Panc1 (cell line): Measurements from ENCODE around the gene ZC2HC1B. TPM values are rescaled to one million over a fixed set of nuclear protein-coding genes. Genes with fewer than 3 reads are reported as not detected.

Experiments used
- ATAC-seq: fragments of 200-7000 bp; cut with Tn5 transposase; 2 replicates; pipeline ENCODE4 v1.9.1; 2020; ENCODE audit warnings: mild to moderate bottlenecking, moderate library complexity
- BruUV-seq: library from RNA; stranded (reverse); fragments of 400-500 nt; replicated peaks from 2 replicates; lab custom pipeline; 2021; lab: Mats Ljungman, UMichigan
- CTCF ChIA-PET: fragments of 300-600 bp; sonication (Branson Sonifier 250); formaldehyde crosslinking; loops from one replicate; lab custom pipeline; 2022; ENCODE audit warnings: antibody characterized with exemption; lab: Charles Lee
- POLR2A ChIA-PET: fragments of 300-600 bp; sonication (Branson Sonifier 250); formaldehyde crosslinking; loops from one replicate; lab custom pipeline; 2022; ENCODE audit warnings: antibody characterized with exemption; lab: Charles Lee
- DNase-seq: peaks from one replicate; pipeline ENCODE4 v3.0.0-alpha.2; 2010; ENCODE audit warnings: low read depth, low spot score
- H3K27ac ChIP-seq: 2 replicates; pipeline ENCODE4 v1.5.1; 2011; ENCODE audit warnings: mild to moderate bottlenecking, low read length, inconsistent platforms
- H3K27me3 ChIP-seq: fragments of 200-500 bp; sonication (Bioruptor generic); 2 replicates; pipeline ENCODE4 v1.6.0; 2014; ENCODE audit warnings: low read length, inconsistent platforms; ENCODE audit not compliant: control insufficient read depth, insufficient read depth
- H3K36me3 ChIP-seq: fragments of 200-500 bp; sonication (Bioruptor generic); 2 replicates; pipeline ENCODE4 v1.5.1; 2014; ENCODE audit warnings: inconsistent platforms, mild to moderate bottlenecking, low read length, moderate library complexity; ENCODE audit not compliant: control insufficient read depth, insufficient read depth
- H3K4me1 ChIP-seq: 2 replicates; pipeline ENCODE4 v1.5.1; 2011; ENCODE audit warnings: inconsistent platforms, mild to moderate bottlenecking, low read length, moderate library complexity; ENCODE audit not compliant: control insufficient read depth, insufficient read depth
- H3K4me3 ChIP-seq, 2 experiments: 2 replicates each; pipeline ENCODE4 v1.5.1; 2011 to 2012; ENCODE audit warnings: low read depth in 2 of 2, low read length in 2 of 2, mild to moderate bottlenecking in 2 of 2, inconsistent platforms in 1 of 2, moderate library complexity in 1 of 2
- H3K9me3 ChIP-seq: fragments of 200-500 bp; sonication (Bioruptor generic); 2 replicates; pipeline ENCODE4 v1.5.1; 2014; ENCODE audit warnings: low read depth, mild to moderate bottlenecking, inconsistent platforms, low read length, moderate library complexity; ENCODE audit not compliant: control insufficient read depth, insufficient read depth
- POLR2AphosphoS5 ChIP-seq: IDR thresholded peaks from 2 replicates; pipeline ENCODE4 v1.6.1; 2012; ENCODE audit warnings: mild to moderate bottlenecking, low read depth, low read length, moderate library complexity
- SIN3A ChIP-seq: IDR thresholded peaks from 2 replicates; pipeline ENCODE4 v1.6.1; 2012; ENCODE audit warnings: low read depth, mild to moderate bottlenecking, low read length, moderate library complexity, borderline replicate concordance; ENCODE audit not compliant: insufficient read depth
- TCF7L2 ChIP-seq: IDR thresholded peaks from 2 replicates; pipeline ENCODE4 v1.6.1; 2011; ENCODE audit warnings: mild to moderate bottlenecking, low read depth, low read length, inconsistent platforms
- in situ Hi-C: cut with HindIII; loops from 2 replicates; pipeline ENCODE4 v1.10.0; 2016; ENCODE audit warnings: low sequenced_read_pairs, low pct_unique_long_range_greater_than_20kb
- intact Hi-C: fragments of 100-400 bp; cut with micrococcal nuclease; formaldehyde crosslinking; loops from one replicate; pipeline ENCODE4 v1.10.0; 2022; ENCODE audit not compliant: unreplicated experiment
- total RNA-seq: library from RNA; stranded (reverse); gene quantifications from one replicate; pipeline ENCODE4 v1.2.1, GENCODE V29; 2021; ENCODE audit not compliant: unreplicated experiment
- TF ChIP-seq, protein P1 (sequence below): fragments of 450-650 bp; IDR thresholded peaks from 2 replicates; pipeline ENCODE4 v1.5.1; 2017; ENCODE audit warnings: mild to moderate bottlenecking
- TF ChIP-seq, protein P2 (sequence below), 2 experiments: IDR thresholded peaks; 2 replicates each; pipeline ENCODE4 v1.6.1; 2011 to 2012; ENCODE audit warnings: low read depth in 2 of 2, control low read depth in 1 of 2, low read length in 1 of 2, mild to moderate bottlenecking in 1 of 2, moderate library complexity in 1 of 2; ENCODE audit not compliant: insufficient read depth in 1 of 2

The ZC2HC1B gene
- total RNA-seq, 1 experiment from 2014 or later: not detected

DNA sequence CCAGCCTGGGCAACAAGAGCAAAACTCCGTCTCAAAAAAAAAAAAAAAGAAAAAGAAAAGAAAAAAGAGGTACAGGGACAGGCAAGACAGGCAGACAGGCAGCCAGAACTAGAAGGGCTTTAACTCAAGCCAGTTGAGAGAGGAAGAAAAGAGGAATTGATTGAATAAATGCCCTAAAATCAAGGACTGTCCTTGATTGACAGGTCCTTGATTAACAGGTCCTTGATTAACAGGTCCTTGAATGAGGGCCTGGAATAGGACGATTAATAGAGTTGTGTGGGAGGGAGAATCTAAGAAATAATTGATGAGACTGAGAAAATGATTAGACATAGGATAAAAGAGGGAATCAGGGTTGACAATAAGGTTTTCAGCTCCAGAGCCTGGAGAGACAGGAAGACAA lies 36.1 kb downstream of the ZC2HC1B start:
- no peak overlapping the region for H3K4me3 ChIP-seq
- DNase-seq (no peak), ATAC-seq (no peak)
- intact Hi-C loops: no loop called here
- BruUV-seq: no TSS peak
- POLR2A ChIA-PET: no interaction called here
- no peaks in the 10 kb centered on the region for H3K4me1 ChIP-seq
- TF ChIP-seq POLR2AphosphoS5 (no peak), SIN3A (no peak), TCF7L2 (no peak)
- TF ChIP-seq, protein P1, sequence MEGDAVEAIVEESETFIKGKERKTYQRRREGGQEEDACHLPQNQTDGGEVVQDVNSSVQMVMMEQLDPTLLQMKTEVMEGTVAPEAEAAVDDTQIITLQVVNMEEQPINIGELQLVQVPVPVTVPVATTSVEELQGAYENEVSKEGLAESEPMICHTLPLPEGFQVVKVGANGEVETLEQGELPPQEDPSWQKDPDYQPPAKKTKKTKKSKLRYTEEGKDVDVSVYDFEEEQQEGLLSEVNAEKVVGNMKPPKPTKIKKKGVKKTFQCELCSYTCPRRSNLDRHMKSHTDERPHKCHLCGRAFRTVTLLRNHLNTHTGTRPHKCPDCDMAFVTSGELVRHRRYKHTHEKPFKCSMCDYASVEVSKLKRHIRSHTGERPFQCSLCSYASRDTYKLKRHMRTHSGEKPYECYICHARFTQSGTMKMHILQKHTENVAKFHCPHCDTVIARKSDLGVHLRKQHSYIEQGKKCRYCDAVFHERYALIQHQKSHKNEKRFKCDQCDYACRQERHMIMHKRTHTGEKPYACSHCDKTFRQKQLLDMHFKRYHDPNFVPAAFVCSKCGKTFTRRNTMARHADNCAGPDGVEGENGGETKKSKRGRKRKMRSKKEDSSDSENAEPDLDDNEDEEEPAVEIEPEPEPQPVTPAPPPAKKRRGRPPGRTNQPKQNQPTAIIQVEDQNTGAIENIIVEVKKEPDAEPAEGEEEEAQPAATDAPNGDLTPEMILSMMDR: no peak
- TF ChIP-seq, protein P2, sequence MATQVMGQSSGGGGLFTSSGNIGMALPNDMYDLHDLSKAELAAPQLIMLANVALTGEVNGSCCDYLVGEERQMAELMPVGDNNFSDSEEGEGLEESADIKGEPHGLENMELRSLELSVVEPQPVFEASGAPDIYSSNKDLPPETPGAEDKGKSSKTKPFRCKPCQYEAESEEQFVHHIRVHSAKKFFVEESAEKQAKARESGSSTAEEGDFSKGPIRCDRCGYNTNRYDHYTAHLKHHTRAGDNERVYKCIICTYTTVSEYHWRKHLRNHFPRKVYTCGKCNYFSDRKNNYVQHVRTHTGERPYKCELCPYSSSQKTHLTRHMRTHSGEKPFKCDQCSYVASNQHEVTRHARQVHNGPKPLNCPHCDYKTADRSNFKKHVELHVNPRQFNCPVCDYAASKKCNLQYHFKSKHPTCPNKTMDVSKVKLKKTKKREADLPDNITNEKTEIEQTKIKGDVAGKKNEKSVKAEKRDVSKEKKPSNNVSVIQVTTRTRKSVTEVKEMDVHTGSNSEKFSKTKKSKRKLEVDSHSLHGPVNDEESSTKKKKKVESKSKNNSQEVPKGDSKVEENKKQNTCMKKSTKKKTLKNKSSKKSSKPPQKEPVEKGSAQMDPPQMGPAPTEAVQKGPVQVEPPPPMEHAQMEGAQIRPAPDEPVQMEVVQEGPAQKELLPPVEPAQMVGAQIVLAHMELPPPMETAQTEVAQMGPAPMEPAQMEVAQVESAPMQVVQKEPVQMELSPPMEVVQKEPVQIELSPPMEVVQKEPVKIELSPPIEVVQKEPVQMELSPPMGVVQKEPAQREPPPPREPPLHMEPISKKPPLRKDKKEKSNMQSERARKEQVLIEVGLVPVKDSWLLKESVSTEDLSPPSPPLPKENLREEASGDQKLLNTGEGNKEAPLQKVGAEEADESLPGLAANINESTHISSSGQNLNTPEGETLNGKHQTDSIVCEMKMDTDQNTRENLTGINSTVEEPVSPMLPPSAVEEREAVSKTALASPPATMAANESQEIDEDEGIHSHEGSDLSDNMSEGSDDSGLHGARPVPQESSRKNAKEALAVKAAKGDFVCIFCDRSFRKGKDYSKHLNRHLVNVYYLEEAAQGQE (IDR thresholded peaks at IDR 0.05; ENCODE audit: insufficient read depth in 1 of 2, low read depth in 2 of 2, low read length in 1 of 2): no peak
- CTCF ChIA-PET: no interaction called here
- H3K27ac ChIP-seq: no peak overlapping the region
- no peaks in the 10 kb centered on the region for H3K36me3 ChIP-seq
- no peaks in the 10 kb centered on the region; the same call in 1 of the 2 replicates for H3K27me3 ChIP-seq
- no peaks in the 10 kb centered on the region for H3K9me3 ChIP-seq
- in situ Hi-C loops: no loop called here

DNA sequence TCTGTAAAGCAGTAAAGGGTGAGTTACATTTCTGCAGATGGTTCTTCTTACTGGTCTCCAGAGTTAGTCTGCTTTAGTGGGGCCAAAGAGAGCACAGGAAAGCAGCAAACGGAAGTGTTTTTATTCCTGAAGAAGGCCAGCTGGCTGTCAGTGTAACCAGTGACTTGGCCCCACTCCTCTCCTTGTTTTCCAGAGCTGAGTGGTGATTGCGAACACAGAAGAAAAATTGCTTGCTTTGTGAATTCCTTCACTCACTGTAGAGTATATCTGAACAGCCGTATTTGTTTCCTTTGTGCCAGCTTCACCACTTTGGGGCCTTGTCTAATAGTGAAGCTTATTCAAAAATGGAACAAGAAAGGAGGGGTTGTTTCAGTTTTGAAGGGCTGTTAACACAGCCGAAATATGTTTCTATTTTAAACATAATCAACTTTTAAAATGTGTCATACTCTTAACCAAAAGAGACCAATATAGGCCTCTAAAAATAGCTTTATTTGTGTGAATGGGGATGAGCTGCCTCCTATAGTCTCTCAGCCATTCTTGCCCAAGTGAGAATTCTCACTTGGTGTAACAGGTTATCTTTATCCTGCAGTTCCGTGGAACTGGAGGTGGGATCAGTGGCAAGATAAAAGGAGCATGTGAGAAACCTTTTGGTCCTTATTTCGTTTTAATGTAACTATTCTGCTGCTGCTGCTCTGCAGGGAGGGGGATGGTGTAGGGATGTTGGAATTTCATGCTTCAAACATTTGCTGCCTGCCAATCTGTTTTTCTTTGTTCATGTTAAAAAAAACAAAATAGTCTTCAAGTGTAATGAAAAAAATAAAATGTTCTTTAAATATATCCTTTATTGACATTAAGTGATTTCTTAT lies 37.8 kb downstream of the ZC2HC1B start:
- DNase-seq: no peak
- no peaks in the 10 kb centered on the region for H3K9me3 ChIP-seq
- no peaks in the 10 kb centered on the region; the same call in 1 of the 2 replicates for H3K27me3 ChIP-seq
- in situ Hi-C loops: no loop called here
- TF ChIP-seq, protein P1: no peak
- TF ChIP-seq TCF7L2 (no peak), SIN3A (no peak), POLR2AphosphoS5 (no peak)
- TF ChIP-seq, protein P2 (IDR thresholded peaks at IDR 0.05; ENCODE audit: insufficient read depth in 1 of 2, low read depth in 2 of 2, low read length in 1 of 2): no peak
- intact Hi-C loops: no loop called here
- CTCF ChIA-PET: no interaction called here
- no peak overlapping the region for H3K4me3 ChIP-seq
- no peaks in the 10 kb centered on the region for H3K4me1 ChIP-seq
- POLR2A ChIA-PET: interaction anchor here (0.6 to 0.7 kb wide), 2 partner anchors 11 to 63 kb away, joined by 3 read pairs; no protein-coding TSS in a partner anchor
- no peak overlapping the region for H3K27ac ChIP-seq
- H3K36me3 ChIP-seq: no peaks in the 10 kb centered on the region
- no TSS peak for BruUV-seq
- no peak for ATAC-seq
